ENCODE results near the gene C16orf54.
"Not testable (repeated sequence)": the region's sequence is repeated elsewhere in the genome, so short reads cannot be mapped to it uniquely, and the experiment has no call there.

Gene C16orf54

DNA sequence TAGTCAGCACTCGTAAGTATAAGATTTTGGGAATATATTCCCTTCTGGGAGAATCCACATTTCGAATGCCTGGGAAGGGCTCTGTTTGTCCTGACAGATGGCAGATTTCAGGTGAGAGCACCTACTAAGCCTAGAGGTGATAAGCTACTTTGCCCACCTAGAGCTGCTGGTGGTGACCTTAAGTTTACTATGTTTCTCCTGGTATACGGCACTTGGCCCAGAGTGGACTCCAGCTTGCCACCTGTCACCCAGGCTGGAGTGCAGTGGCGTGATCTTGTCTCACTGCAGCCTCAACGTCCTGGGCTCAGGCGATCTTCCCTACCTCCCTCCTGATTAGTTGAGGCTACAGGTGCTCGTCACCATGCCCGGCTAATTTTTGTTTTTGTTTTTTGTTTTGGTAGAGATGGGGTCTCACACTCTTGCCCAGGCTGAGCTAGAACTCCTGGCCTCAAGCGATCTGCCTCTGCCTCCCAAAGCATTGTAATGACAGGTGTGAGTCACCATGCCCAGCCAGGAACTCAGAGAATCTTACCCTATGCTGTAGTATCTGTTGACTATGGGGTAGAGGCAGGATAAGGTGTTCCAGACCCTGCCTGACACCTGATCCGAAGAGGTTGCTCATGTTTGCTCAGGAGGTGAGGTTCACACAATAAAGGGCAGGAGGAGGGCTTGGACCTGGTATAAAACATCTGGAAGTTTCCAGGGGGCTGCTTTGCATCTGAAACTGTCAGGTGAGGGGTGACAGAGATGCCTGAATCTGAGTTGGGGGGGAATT lies 32.0 kb upstream of the C16orf54 start, which contains the start of gene ZG16:
Gene ZG16 (plus strand): TSS at position 681 of the 775 bp plus-strand sequence. CDS start 1,011 bp downstream, outside the sequence.
- no peak for TF ChIP-seq ZNF274 (IDR thresholded peaks at IDR 0.05; ENCODE audit: low read depth, low read length)
- H3K4me3 ChIP-seq (ENCODE audit: low read length): no peak within 1 kb of the TSS

DNA sequence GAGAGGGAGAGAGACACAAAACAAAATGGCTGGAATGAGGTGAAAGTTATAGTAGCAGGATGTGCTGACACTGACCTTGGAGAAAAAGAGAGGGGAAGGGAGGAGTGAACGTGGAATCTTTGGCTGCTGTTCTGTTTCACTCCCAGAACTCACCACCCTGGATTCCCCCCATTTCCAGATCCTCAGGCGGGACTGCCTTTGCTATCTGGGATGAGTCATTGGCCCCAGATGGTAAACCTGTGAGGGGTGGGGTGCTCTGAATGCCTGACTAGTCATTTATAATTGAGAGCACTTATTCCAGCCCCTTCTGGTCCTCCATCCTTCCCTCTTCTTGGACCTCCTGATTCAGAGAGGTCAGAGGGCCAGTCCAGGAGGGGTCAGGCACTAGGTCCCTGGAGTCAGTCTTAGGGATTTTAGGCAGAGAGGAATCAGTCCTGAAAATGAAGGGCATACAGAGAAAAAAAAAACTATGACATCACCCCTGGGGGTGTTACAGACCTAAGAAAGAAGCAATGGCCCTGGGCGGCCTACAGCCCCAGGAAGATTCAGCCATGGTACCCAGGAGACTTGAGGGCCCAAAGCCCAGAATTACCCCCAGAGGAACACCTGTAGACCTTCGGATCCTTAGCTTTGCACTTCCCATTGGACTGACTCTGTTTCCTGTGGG lies 30.1 kb upstream of the C16orf54 start:
- no peak overlapping the region for H3K4me3 ChIP-seq (ENCODE audit: low read length)
- TF ChIP-seq ZNF274 (IDR thresholded peaks at IDR 0.05; ENCODE audit: low read depth, low read length): no peak

DNA sequence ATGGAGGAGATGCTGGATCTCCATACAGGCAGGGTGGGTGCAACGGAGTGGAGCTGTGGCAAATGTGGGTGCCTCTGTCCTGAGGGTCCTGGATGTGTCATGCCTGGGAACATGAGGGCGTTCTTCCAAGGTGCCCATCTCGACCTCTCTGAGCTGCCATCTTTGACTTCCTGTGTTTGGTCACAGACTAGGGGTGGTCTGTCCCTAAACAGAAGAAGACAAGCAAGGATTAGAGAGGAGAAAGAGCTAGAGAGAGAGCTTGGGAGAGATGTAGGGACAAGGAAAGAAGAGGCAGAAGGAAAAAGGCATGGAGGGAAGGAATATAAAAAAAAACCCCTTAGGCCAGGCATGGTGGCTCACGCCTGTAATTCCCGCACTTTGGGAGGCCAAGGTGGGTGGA lies 28.9 kb upstream of the C16orf54 start:
- no peak for TF ChIP-seq ZNF274 (IDR thresholded peaks at IDR 0.05; ENCODE audit: low read depth, low read length)
- no peak overlapping the region for H3K4me3 ChIP-seq (ENCODE audit: low read length)

DNA sequence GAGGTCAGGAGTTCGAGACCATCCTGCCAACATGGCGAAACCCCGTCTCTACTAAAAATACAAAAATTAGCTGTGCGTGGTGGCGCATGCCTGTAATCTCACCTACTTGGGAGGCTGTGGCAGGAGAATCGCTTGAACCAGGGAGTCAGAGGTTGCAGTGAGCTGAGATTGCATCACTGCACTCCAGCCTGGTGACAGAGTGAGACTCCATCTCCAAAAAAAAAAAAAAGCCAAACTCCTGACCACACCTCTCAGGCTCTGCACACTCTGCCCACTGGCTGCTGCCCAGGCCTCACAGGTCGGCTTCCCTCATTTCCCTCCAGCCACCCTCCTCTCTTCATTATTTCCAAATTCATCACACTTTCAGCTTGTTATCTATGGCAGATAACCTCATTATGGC lies 26.5 kb upstream of the C16orf54 start:
- H3K4me3 ChIP-seq (ENCODE audit: low read length): not testable (repeated sequence)

DNA sequence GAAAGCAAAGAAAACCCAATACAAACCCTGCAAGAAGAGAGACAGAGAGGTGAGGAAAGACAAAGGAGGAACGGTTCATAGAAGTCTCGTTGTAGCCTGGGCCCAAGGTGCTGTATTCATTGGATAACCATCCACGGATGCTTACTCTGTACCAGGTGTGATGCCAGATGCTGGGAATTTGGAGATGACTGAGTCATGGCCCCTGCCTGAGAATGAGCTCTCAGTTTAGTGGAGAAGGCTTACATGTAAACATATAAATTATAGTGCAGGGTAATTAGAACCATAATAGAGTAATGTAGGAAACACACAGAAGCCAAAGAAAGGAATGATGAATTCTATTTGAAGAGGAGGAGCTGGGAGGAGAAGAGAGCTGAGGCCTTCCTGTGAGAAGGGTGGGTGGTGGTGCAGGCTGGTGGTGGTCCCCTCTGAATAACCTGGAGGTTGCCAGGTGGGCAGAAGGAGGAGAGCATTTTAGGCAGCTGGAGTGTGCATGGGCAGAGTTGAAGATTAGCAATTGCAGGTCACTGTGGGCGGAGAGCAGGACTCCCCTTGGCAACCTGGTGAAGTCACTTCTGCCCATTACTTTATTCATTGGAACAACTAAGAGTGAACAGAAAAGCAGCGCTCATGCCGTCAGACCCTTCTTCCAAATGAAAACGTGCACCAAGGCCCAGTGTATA lies 24.6 kb upstream of the C16orf54 start:
- no peak overlapping the region for H3K4me3 ChIP-seq (ENCODE audit: low read length)
- TF ChIP-seq ZNF274 (IDR thresholded peaks at IDR 0.05; ENCODE audit: low read depth, low read length): no peak

DNA sequence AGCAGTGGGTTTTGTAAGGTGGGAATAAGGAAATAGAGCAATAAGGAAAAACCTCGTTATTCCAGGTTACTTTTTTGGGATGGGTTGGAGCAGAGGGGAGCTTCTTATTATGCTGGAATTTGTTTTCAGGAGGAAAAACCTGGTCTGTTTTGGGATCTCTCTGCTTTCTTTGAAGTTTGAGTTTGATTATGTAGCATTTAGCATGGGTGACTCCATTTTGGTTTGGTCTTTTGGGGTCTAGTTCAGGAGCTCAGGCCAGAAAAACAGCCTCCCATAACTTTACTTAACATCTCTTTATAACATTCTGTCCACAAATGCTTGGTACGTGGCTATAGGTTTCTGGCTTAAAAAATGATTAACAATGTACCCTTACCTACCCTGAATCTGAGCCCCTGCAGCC lies 23.7 kb upstream of the C16orf54 start:
- TF ChIP-seq ZNF274 (IDR thresholded peaks at IDR 0.05; ENCODE audit: low read depth, low read length): no peak
- H3K4me3 ChIP-seq (ENCODE audit: low read length): no peak overlapping the region

DNA sequence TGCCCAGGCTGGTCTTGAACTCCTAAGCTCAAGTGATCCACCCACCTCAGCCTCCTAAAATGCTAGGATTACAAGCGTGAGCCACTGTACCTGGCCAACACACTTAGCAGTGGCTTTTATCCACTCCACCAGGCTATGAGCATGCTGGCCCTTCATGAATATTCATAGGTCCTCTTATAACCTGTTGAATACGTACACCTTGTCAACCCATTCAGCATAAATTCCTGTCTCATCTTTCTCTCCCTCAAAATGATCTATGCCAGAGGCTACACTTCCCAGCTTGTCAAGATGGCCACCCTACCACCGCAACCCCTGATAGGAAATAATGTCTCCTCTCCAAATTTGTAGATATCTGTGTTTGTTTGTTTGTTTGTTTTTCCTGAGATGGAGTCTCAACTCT lies 21.3 kb upstream of the C16orf54 start:
- TF ChIP-seq ZNF274 (IDR thresholded peaks at IDR 0.05; ENCODE audit: low read depth, low read length): no peak
- no peak overlapping the region for H3K4me3 ChIP-seq (ENCODE audit: low read length)

DNA sequence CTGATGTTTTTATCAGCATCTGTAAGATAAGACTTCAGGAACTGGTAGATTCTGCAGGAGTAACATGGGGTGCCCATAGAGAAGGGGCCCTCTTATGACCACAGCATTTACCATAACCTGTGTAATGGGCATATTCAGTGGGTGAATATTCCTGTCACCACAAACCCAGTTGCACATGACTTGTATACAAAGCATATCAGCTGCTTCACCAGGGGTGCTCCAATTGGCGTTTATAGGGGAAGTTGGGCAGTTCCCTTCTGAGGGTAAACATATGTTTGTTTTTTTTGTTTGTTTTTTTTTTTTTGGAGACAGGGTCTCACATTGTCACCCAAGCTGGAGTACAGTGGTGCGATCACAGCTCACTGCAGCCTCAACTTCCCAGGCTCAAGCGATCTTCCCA lies 20.8 kb upstream of the C16orf54 start:
- no peak for TF ChIP-seq ZNF274 (IDR thresholded peaks at IDR 0.05; ENCODE audit: low read depth, low read length)
- H3K4me3 ChIP-seq (ENCODE audit: low read length): no peak overlapping the region

DNA sequence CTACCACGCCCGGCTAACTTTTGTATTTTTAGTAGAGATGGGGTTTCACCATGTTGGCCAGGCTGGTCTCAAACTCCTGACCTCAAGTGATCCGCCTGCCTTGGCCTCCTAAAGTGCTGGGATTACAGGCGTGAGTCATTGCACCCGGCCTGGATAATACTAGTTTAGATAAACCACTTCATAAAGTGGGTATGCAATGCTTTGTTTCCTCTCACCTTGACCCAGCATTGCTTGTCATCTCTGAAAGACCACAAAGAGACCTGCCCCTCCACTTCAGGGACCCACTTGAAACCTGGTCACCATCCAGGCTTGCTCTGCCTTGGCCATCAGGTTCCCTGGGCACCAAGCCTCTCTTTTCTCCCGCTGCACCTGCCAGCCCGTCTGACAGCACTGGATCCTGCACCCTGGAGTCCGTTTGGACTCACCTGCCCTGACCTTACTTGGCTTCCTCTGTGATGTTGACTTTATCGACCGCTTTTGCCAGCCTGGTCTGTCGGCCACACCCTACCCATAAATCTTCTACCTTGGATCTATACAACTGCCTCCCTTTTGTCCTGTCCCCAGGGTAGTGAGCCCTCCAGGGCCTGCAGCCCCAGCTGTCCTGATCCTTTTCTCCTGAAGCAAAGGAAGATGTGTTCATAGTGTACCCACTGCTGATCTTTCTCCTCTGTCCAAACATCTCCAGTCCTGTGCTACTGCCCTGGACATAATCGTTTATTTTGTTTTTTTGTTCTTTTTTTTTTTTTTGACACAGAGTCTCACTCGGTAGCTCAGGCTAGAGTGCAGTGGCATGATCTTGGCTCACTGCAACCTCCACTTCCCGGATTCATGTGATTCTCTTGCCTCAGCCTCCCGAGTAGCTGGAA lies 19.6 kb upstream of the C16orf54 start:
- TF ChIP-seq ZNF274 (IDR thresholded peaks at IDR 0.05; ENCODE audit: low read depth, low read length): no peak
- H3K4me3 ChIP-seq (ENCODE audit: low read length): no peak overlapping the region

DNA sequence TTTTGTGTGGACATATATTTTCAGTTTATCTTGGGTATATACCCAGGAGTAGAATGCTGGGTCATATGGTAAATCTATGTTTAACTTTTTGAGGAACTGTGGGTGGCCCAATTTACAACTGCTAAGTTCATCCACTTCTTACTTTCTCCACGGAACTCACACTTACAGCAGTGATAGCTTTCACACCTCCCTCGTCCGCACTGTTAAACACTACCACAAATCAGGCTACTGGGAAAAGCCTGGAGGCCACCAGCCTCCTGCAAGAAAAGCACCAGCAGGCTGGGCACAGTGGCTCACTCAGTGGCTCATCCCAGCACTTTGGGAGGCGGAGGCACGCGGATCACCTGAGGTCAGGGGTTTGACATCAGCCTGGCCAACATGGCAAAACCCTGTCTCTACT lies 17.5 kb upstream of the C16orf54 start:
- TF ChIP-seq ZNF274 (IDR thresholded peaks at IDR 0.05; ENCODE audit: low read depth, low read length): no peak
- no peak overlapping the region for H3K4me3 ChIP-seq (ENCODE audit: low read length)

DNA sequence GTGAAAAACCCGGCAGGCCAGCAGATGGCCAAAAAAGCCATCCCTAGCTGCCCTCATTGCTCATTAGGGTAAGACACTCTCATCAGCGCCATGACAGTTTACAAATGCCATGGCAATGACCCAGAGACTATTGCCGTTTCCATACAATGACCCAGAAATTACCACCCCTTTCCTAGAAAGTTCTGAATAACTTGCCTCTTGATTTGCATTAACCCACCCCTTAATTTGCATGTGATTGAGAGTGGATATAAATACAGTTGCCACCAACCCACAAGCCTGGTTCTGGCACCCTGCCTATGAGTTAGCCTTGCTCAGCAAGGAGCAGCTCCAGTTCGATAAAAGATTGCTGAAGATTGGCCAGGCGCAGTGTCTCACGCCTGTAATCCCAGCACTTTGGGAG lies 16.1 kb upstream of the C16orf54 start:
- TF ChIP-seq ZNF274 (IDR thresholded peaks at IDR 0.05; ENCODE audit: low read depth, low read length): no peak
- H3K4me3 ChIP-seq (ENCODE audit: low read length): no peak overlapping the region

DNA sequence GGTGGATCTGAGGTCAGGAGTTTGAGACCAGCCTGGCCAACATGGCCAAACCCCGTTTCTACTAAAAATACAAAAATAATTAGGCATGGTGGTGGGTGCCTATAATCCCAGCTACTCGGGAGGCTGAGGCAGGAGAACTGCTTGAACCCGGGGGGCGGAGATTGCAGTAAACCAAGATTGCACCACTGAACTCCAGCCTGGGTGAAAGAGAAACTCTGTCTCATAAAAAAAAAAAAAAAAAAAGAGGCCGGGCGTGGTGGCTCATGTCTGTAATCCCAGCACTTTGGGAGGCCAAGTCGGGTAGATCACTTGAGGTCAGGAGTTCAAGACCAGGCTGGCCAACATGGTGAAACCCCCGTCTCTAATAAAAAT lies 15.5 kb upstream of the C16orf54 start:
- not testable (repeated sequence) for H3K4me3 ChIP-seq (ENCODE audit: low read length)

DNA sequence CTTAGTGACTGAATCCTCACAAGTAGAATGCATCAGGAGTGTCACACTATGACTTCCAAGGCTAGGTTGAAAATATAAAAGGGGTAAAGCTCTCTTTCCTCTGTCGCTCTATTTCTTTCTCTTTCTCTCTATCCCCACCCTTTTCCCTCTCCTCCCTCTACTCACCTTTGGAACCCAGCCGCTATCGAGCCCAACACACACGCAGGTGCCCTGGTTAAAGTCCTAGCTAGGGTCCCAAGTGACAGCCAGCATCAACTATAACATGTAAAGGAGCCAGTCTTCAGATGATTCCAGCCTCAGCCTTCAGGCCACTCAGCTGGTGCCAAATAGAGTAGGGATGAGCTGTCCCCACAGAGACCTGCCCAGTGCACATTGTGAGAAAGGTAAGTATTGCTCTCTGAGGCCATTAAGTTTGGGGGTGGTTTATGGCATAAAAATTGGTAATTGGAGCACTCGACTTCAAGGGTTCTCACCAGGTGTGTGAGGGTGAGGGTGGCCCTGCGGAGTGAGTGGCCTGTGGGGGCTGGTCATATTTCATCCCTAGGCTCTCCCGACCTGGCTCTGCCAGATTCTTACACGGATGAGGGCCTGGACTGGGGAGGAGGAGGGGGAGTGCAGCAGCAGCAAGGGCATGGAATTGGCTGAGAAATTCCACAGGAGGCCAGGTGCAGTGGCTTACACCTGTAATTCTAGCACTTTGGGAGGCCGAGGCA lies 14.9 kb upstream of the C16orf54 start:
- no peak overlapping the region for H3K4me3 ChIP-seq (ENCODE audit: low read length)
- TF ChIP-seq ZNF274 (IDR thresholded peaks at IDR 0.05; ENCODE audit: low read depth, low read length): no peak

Measured in GM08714 (cell line).